HG03175 (cell line): Measurements from ENCODE around the gene RBM14.
"Not testable (repeated sequence)": the region's sequence is repeated elsewhere in the genome, so short reads cannot be mapped to it uniquely, and the experiment has no call there.

Experiments used
- ATAC-seq: cut with Tn5 transposase; IDR thresholded peaks from one replicate; pipeline ENCODE4 v1.9.1; 2021; ENCODE audit warnings: mild to moderate bottlenecking, moderate library complexity; ENCODE audit not compliant: unreplicated experiment

The RBM14 gene

GRCh38 chr11:66631883-66632282, 15.5 kb downstream of the RBM14 start:
- no peak for ATAC-seq

GRCh38 chr11:66632952-66633351, 16.5 kb downstream of the RBM14 start:
- no peak for ATAC-seq

- no peak for ATAC-seq
These were observed 20.0 kb downstream of the RBM14 start for GRCh38 chr11:66636411-66636810.

GRCh38 chr11:66637557-66638176, 21.2 kb downstream of the RBM14 start:
- no peak for ATAC-seq

- peak; percentile 94 for ATAC-seq
These were observed 22.0 kb downstream of the RBM14 start, which contains the start of gene RBM4 for GRCh38 chr11:66638177-66639065. RBM4 (plus strand) TSS chr11:66638703; CDS start chr11:66639712, 1,009 bp downstream.

GRCh38 chr11:66639066-66639813, 22.8 kb downstream of the RBM14 start:
- ATAC-seq: no peak

GRCh38 chr11:66639814-66640340, 23.4 kb downstream of the RBM14 start:
- not testable (repeated sequence) for ATAC-seq

GRCh38 chr11:66641834-66642233, 25.4 kb downstream of the RBM14 start:
- no peak for ATAC-seq

- ATAC-seq: no peak
These were observed 27.5 kb downstream of the RBM14 start for GRCh38 chr11:66643745-66644437.

- no peak for ATAC-seq
These were observed 30.4 kb downstream of the RBM14 start for GRCh38 chr11:66646828-66647227.

GRCh38 chr11:66649903-66650302, 33.5 kb downstream of the RBM14 start:
- ATAC-seq: no peak

GRCh38 chr11:66651016-66651415, 34.6 kb downstream of the RBM14 start:
- no peak for ATAC-seq

- ATAC-seq: no peak
These were observed 36.2 kb downstream of the RBM14 start for GRCh38 chr11:66652651-66653050.

- no peak for ATAC-seq
These were observed 36.7 kb downstream of the RBM14 start for GRCh38 chr11:66653123-66653522.

- no peak for ATAC-seq
These were observed 43.3 kb downstream of the RBM14 start for GRCh38 chr11:66659763-66660162.

GRCh38 chr11:66663741-66664296, 47.4 kb downstream of the RBM14 start:
- ATAC-seq: no peak

GRCh38 chr11:66665369-66665768, 48.9 kb downstream of the RBM14 start:
- ATAC-seq: no peak

- ATAC-seq: no peak
These were observed 54.4 kb downstream of the RBM14 start for GRCh38 chr11:66670816-66671215.

- ATAC-seq: no peak
These were observed 58.7 kb downstream of the RBM14 start for GRCh38 chr11:66674964-66675602.
